Esophagus muscularis mucosa (tissue), 3 donors: ENCODE results near the gene ABTB2.

Experiments
- CTCF ChIP-seq, 3 experiments: fragments of 200-600 bp in 2 of 3; fragments of 450-650 bp in 1 of 3; sonication (generic) in 2 of 3; IDR thresholded peaks; one replicate each; pipeline ENCODE4 v1.5.1; 2017 to 2019; ENCODE audit warnings: antibody characterized with exemption in 3 of 3, mild to moderate bottlenecking in 2 of 3, moderate library complexity in 1 of 3
- POLR2A ChIP-seq: fragments of 450-650 bp; IDR thresholded peaks from one replicate; pipeline ENCODE4 v1.6.1; 2017; ENCODE audit warnings: antibody characterized with exemption, moderate library complexity, mild to moderate bottlenecking, low read depth
- POLR2AphosphoS5 ChIP-seq, 2 donors: sonication (generic); formaldehyde crosslinking; IDR thresholded peaks; one replicate each; pipeline ENCODE4 v1.6.1; 2017; ENCODE audit warnings: antibody characterized with exemption in 2 of 2

DNA sequence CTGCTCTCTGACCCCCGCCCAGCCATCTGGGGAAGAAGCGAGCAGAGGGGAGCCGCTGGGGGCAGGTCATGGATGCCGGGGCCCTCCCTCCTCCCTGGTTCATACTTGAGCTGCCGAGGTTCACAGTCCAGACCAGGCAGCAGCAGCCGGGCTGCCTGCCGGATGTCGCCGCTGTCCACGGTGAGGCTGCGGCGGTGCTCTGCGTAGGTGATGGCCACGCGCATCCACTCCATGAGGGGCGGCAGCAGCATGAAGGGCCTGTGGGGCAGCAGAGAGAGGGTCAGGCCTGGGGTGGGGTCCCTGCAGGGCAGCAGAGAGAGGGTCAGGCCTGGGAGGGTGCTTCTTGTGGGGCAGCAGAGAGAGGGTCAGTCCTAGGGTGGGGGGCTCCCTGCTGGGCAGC, 184.8 kb downstream of the ABTB2 start:
- TF ChIP-seq CTCF (IDR thresholded peaks at IDR 0.05) (no peak), POLR2AphosphoS5 (IDR thresholded peaks at IDR 0.05) (no peak), POLR2A (no peak)
